CD14-positive monocyte (primary cell): ENCODE results near the gene PXMP4. TPM values are rescaled to one million over a fixed set of nuclear protein-coding genes. Genes with fewer than 3 reads are reported as not detected.
A peak's percentile ranks its signal among the peaks of the same experiment; 100 is the strongest.

ENCODE experiments used
- DNase-seq, 3 donors: peaks; one replicate each; pipeline ENCODE4 v3.0.0-alpha.2; 2011 to 2022
- H2AFZ ChIP-seq: 2 replicates; pipeline ENCODE4 v1.6.0; 2012; ENCODE audit warnings: mild to moderate bottlenecking, low read depth, low read length, inconsistent platforms; ENCODE audit not compliant: insufficient read depth, poor library complexity, severe bottlenecking
- H3K27ac ChIP-seq, 2 donors: 1 replicate in 1 of 2; 2 replicates in 1 of 2; pipeline ENCODE4 v1.5.1; 2012 to 2013; ENCODE audit warnings: low read length in 2 of 2, control low read depth in 1 of 2, inconsistent platforms in 1 of 2, low read depth in 1 of 2, mild to moderate bottlenecking in 1 of 2
- H3K27me3 ChIP-seq, 2 donors: one replicate each; pipeline versions ENCODE4 v1.6.0 to v1.6.1; 2011 to 2013; ENCODE audit warnings: low read length in 2 of 2; ENCODE audit not compliant: control insufficient read depth in 2 of 2, insufficient read depth in 2 of 2
- H3K36me3 ChIP-seq, 2 donors: replicated peaks in 1 of 2; 1 replicate in 1 of 2; 2 replicates in 1 of 2; pipeline versions ENCODE4 v1.5.1 to v1.6.1; 2012 to 2013; ENCODE audit warnings: low read length in 2 of 2, control low read depth in 1 of 2, inconsistent platforms in 1 of 2, mild to moderate bottlenecking in 1 of 2; ENCODE audit not compliant: insufficient read depth in 2 of 2, control insufficient read depth in 1 of 2
- H3K4me1 ChIP-seq, 2 donors: 1 replicate in 1 of 2; 2 replicates in 1 of 2; pipeline versions ENCODE4 v1.5.1 to v1.6.1; 2012 to 2013; ENCODE audit warnings: low read length in 2 of 2, control low read depth in 1 of 2, inconsistent platforms in 1 of 2, mild to moderate bottlenecking in 1 of 2, moderate library complexity in 1 of 2; ENCODE audit not compliant: insufficient read depth in 2 of 2, control insufficient read depth in 1 of 2
- H3K4me2 ChIP-seq: replicated peaks from 2 replicates; pipeline ENCODE3; 2012; ENCODE audit warnings: low read length, moderate library complexity, mild to moderate bottlenecking; ENCODE audit not compliant: poor library complexity, severe bottlenecking; ENCODE audit errors: extremely low read depth
- H3K4me3 ChIP-seq, 3 experiments: fragments of 200-600 bp in 1 of 3; sonication (generic) in 1 of 3; replicated peaks in 1 of 3; 1 replicate in 2 of 3; 2 replicates in 1 of 3; pipeline ENCODE4 v1.5.1; 2011 to 2013; ENCODE audit warnings: low read length in 3 of 3, mild to moderate bottlenecking in 3 of 3, control low read depth in 2 of 3, low read depth in 2 of 3, inconsistent platforms in 1 of 3, moderate library complexity in 1 of 3
- H3K79me2 ChIP-seq: 2 replicates; pipeline ENCODE4 v1.6.0; 2012; ENCODE audit warnings: mild to moderate bottlenecking, control low read depth, inconsistent platforms, low read length, moderate library complexity; ENCODE audit not compliant: insufficient read depth
- H3K9ac ChIP-seq: 2 replicates; pipeline ENCODE4 v1.6.0; 2017; ENCODE audit warnings: low read length, mild to moderate bottlenecking; ENCODE audit not compliant: insufficient read depth, poor library complexity, severe bottlenecking
- H3K9me3 ChIP-seq, 2 donors: replicated peaks in 1 of 2; 1 replicate in 1 of 2; 2 replicates in 1 of 2; pipeline versions ENCODE4 v1.5.1 to v1.6.1; 2012 to 2013; ENCODE audit warnings: low read length in 2 of 2, control low read depth in 1 of 2; ENCODE audit not compliant: control insufficient read depth in 1 of 2, insufficient read depth in 1 of 2
- H4K20me1 ChIP-seq: 2 replicates; pipeline ENCODE4 v1.6.0; 2012; ENCODE audit warnings: mild to moderate bottlenecking, low read length, control low read depth, moderate library complexity; ENCODE audit not compliant: insufficient read depth
- H3K27ac Mint-ChIP-seq, 7 donors: one replicate each; pipeline ENCODE4 v1.8.0; 2020; ENCODE audit warnings: mild to moderate bottlenecking in 7 of 7, mixed read lengths in 7 of 7, moderate library complexity in 6 of 7, inconsistent platforms in 2 of 7
- H3K27me3 Mint-ChIP-seq, 3 donors: one replicate each; pipeline ENCODE4 v1.8.0; 2021 to 2022; ENCODE audit warnings: low read depth in 3 of 3, mild to moderate bottlenecking in 3 of 3, mixed read lengths in 3 of 3, moderate library complexity in 3 of 3, inconsistent platforms in 1 of 3
- H3K36me3 Mint-ChIP-seq, 2 donors: one replicate each; pipeline ENCODE4 v1.8.0; 2020; ENCODE audit warnings: mixed read lengths in 2 of 2, inconsistent platforms in 1 of 2, mild to moderate bottlenecking in 1 of 2
- H3K4me1 Mint-ChIP-seq: one replicate; pipeline ENCODE4 v1.8.0; 2020; ENCODE audit warnings: mild to moderate bottlenecking, mixed read lengths
- H3K4me3 Mint-ChIP-seq, 2 donors: one replicate each; pipeline ENCODE4 v1.8.0; 2020; ENCODE audit warnings: mild to moderate bottlenecking in 2 of 2, mixed read lengths in 2 of 2, moderate library complexity in 1 of 2
- H3K9me3 Mint-ChIP-seq, 7 donors: one replicate each; pipeline ENCODE4 v1.8.0; 2020 to 2022; ENCODE audit warnings: mixed read lengths in 7 of 7, mild to moderate bottlenecking in 6 of 7, moderate library complexity in 6 of 7, inconsistent platforms in 2 of 7
- WGBS: methylation state at CpG from one replicate; pipeline ENCODE4 v1.1.5; 2013; ENCODE audit warnings: missing lambda C conversion rate; ENCODE audit not compliant: insufficient coverage; 5-methylcytosine and 5-hydroxymethylcytosine counted together
- intact Hi-C, 2 donors: fragments of 100-400 bp; cut with micrococcal nuclease; formaldehyde crosslinking; loops; one replicate each; pipeline versions ENCODE4 v1.15.0 to v1.15.1; 2023
- polyA plus RNA-seq, 3 donors: library from polyadenylated mRNA; depleted of rRNA in 1 of 3; unstranded in 2 of 3; stranded (reverse) in 1 of 3; fragments of 300-500 nt in 2 of 3; fragments of >200 nt in 1 of 3; fragmentation: Illumina TruSeq in 2 of 3; gene quantifications; 1 replicate in 2 of 3; 2 replicates in 1 of 3; pipeline ENCODE4 v1.2.3, GENCODE V29; 2012 to 2021
- TF ChIP-seq, protein P1 (sequence below): fragments of 200-600 bp; IDR thresholded peaks from one replicate; pipeline ENCODE4 v1.8.0; 2022; ENCODE audit warnings: antibody characterized with exemption, mild to moderate bottlenecking

Gene PXMP4
- polyA plus RNA-seq, 3 donors, result 4.9 to 11.4 (median 9.0) TPM

DNA sequence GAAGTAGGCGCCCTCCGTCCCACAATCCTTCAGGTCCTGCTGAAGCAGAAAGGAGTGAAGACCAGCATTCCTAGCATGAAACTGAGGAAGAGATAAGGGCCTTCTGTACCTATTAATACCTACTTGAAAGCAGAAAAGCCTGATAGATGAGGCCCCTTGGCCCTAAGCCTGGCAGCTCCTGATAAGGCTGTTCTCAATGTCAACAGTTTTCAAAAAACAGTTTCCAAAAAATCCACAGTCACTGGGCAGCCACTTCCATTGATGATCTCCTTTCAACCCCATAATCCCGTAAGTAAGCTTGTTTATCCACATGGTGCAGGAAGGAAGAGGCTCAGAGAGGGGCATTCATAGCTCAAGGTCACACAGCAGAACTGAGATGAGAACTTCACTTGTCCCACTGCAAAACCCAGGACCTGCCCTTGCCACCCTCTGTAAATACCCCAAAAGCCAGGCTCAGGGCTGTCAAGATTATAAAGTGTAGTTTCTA lies 31.1 kb downstream of the PXMP4 start:
- Histone ChIP-seq H4K20me1 (no peaks in the 10 kb centered on the region), H3K27ac (no peak overlapping the region), H2AFZ (no peak overlapping the region), H3K9me3 (no peaks in the 10 kb centered on the region), H3K36me3 (no peaks in the 10 kb centered on the region), H3K4me1 (peaks cover 30 to 50% of the 10 kb centered on the region in 2 donors), H3K79me2 (peaks cover 18% of the 10 kb centered on the region), H3K4me2 (no peak overlapping the region), H3K9ac (no peak overlapping the region), H3K4me3 (no peak overlapping the region), H3K27me3 (no peaks in the 10 kb centered on the region)
- Mint-ChIP-seq H3K4me3 (no peak overlapping the region), H3K9me3 (no peaks in the 10 kb centered on the region), H3K27me3 (no peaks in the 10 kb centered on the region), H3K36me3 (no peaks in the 10 kb centered on the region), H3K4me1 (peaks cover 50% of the 10 kb centered on the region), H3K27ac (no peak overlapping the region)
- intact Hi-C loops, result loop anchor here (5.0 to 10.0 kb wide), 2 partner anchors 33 to 46 kb away; partner anchors contain the start of genes PXMP4 (in 1 of the 2) and ZNF341 (in 1 of the 2)
- WGBS, result no CpG with 5 or more reads among the region's 3 CpGs
- TF ChIP-seq, protein P1, sequence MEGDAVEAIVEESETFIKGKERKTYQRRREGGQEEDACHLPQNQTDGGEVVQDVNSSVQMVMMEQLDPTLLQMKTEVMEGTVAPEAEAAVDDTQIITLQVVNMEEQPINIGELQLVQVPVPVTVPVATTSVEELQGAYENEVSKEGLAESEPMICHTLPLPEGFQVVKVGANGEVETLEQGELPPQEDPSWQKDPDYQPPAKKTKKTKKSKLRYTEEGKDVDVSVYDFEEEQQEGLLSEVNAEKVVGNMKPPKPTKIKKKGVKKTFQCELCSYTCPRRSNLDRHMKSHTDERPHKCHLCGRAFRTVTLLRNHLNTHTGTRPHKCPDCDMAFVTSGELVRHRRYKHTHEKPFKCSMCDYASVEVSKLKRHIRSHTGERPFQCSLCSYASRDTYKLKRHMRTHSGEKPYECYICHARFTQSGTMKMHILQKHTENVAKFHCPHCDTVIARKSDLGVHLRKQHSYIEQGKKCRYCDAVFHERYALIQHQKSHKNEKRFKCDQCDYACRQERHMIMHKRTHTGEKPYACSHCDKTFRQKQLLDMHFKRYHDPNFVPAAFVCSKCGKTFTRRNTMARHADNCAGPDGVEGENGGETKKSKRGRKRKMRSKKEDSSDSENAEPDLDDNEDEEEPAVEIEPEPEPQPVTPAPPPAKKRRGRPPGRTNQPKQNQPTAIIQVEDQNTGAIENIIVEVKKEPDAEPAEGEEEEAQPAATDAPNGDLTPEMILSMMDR, result no peak
- DNase-seq, result no peak

DNA sequence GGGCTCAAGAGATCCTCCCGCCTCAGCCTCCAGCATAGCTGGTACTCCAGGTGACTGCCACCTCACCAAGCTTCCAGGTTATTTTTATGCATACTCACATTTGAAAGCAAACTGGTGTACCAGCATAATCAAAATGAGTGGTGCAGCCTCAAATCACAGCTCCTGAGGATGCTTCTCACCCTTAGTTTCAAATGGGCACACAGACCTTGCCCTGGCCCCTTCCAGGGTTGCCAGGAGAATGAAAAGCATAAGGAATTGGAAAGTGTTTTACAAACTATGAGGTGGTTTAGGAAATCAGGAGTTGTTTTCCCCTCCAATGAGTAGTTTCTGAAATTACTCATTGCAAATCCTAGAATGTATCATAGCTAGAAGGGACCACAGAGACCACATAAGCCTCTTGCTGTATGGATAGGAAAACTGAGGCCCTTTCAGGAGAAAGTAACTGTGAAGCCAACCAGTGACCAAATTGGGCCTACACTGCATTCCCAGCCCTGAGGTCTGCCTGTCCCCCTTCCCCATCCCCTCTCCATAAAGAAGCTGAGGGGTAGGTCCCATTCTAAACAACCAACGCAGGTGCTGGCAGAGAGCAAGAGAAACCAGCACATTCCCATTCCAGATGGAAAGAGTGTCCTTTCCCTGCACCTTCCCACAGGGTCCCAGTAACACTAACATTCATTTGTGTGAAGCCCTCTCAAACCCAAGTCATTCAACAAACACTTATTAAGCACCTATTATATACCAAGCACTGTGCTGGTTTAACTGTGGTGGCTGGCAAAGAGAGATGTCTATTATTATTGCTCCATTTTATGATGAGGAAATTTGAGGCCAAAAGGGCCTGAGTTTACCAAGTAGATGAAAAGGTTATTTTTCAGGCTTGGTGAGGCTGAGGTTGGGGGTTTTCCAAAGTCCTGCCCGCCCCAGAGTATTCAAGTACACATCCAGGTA lies 31.8 kb downstream of the PXMP4 start:
- H3K4me1 ChIP-seq, result peaks cover 30 to 50% of the 10 kb centered on the region in 2 donors
- H3K27ac ChIP-seq, result no peak overlapping the region
- no peaks in the 10 kb centered on the region for H3K27me3 ChIP-seq
- peaks cover 24% of the 10 kb centered on the region for H3K79me2 ChIP-seq
- no peaks in the 10 kb centered on the region for H3K36me3 Mint-ChIP-seq
- H2AFZ ChIP-seq, result no peak overlapping the region
- H3K4me2 ChIP-seq, result no peak overlapping the region
- TF ChIP-seq, protein P1, result no peak
- H3K4me1 Mint-ChIP-seq, result peaks cover 50% of the 10 kb centered on the region
- H3K4me3 ChIP-seq, result no peak overlapping the region
- H3K27ac Mint-ChIP-seq, result peak overlapping the region in 2 of 7 donors; percentile 45 to 72
- no peaks in the 10 kb centered on the region for H3K9me3 Mint-ChIP-seq
- H3K9ac ChIP-seq, result no peak overlapping the region
- no peaks in the 10 kb centered on the region for H3K36me3 ChIP-seq
- DNase-seq, result no peak
- H3K27me3 Mint-ChIP-seq, result no peaks in the 10 kb centered on the region
- H4K20me1 ChIP-seq, result no peaks in the 10 kb centered on the region
- H3K9me3 ChIP-seq, result no peaks in the 10 kb centered on the region
- 100% methylated on average over 1 of the region's 3 CpGs for WGBS
- H3K4me3 Mint-ChIP-seq, result no peak overlapping the region
- intact Hi-C loops, result loop anchor here (5.0 to 10.0 kb wide), 2 partner anchors 34 to 47 kb away; partner anchors contain the start of genes PXMP4 (in 1 of the 2) and ZNF341 (in 1 of the 2)
